ENCODE measurements around the gene MPPED1. TPM values are rescaled to one million over a fixed set of nuclear protein-coding genes. Genes with fewer than 3 reads are reported as not detected.

The MPPED1 gene
- total and polyA plus RNA-seq, 2 donors (not counting 1 experiment from before 2014, with no cell fraction given): not detected

DNA sequence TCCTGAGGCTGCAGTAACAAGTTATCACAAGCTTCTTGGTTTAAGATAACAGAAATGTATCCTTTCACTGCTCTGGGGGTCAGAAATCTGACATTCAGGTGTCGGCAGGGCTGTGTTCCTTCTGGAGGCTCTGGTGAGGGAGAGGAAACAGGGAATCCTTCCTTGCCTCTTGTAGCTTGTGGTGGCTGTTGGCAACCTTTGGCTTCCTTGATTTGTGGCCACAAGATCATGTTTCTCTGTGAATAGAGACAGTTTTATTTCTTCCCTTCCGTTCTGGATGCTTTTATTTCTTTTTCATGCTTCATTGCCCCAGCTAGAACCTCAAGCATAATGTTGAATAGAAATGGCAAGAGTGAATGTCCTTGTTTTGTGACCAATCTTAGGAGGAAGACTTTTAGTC is 44.0 kb downstream of the MPPED1 start:
- Histone ChIP-seq H4K20me1 (ENCODE audit: control insufficient read depth, extremely low read depth, insufficient read depth, low read length) (no peaks in the 10 kb centered on the region), H2AFZ (ENCODE audit: low read length) (no peak overlapping the region), H3K4me2 (ENCODE audit: extremely low read depth, insufficient read depth, low read length) (no peak overlapping the region), H3K9ac (ENCODE audit: insufficient read depth, low read length) (no peak overlapping the region), H3K9me3 (ENCODE audit: control insufficient read depth, insufficient read depth, low read depth, low read length) (no peaks in the 10 kb centered on the region), H3K4me3 (replicated peaks in 1 of 4; ENCODE audit: control extremely low read depth in 1 of 4, insufficient read depth in 1 of 4, low read depth in 3 of 4, low read length in 4 of 4) (no peak overlapping the region), H3K27ac (ENCODE audit: insufficient read depth, low read length) (no peak overlapping the region), H3K27me3 (ENCODE audit: control insufficient read depth, insufficient read depth, low read length) (no peaks in the 10 kb centered on the region), H3K79me2 (ENCODE audit: control insufficient read depth, insufficient read depth, low read length) (no peaks in the 10 kb centered on the region), H3K4me1 (ENCODE audit: control insufficient read depth, extremely low read depth, insufficient read depth, low read length) (no peaks in the 10 kb centered on the region), H3K36me3 (ENCODE audit: control insufficient read depth, insufficient read depth, low read length) (no peaks in the 10 kb centered on the region)
- TF ChIP-seq, protein P1, sequence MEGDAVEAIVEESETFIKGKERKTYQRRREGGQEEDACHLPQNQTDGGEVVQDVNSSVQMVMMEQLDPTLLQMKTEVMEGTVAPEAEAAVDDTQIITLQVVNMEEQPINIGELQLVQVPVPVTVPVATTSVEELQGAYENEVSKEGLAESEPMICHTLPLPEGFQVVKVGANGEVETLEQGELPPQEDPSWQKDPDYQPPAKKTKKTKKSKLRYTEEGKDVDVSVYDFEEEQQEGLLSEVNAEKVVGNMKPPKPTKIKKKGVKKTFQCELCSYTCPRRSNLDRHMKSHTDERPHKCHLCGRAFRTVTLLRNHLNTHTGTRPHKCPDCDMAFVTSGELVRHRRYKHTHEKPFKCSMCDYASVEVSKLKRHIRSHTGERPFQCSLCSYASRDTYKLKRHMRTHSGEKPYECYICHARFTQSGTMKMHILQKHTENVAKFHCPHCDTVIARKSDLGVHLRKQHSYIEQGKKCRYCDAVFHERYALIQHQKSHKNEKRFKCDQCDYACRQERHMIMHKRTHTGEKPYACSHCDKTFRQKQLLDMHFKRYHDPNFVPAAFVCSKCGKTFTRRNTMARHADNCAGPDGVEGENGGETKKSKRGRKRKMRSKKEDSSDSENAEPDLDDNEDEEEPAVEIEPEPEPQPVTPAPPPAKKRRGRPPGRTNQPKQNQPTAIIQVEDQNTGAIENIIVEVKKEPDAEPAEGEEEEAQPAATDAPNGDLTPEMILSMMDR (conservative IDR thresholded peaks at IDR 0.05 in 1 of 2, IDR thresholded peaks at IDR 0.05 in 1 of 2; ENCODE audit: low read depth in 1 of 2, low read length in 2 of 2): no peak
- TF ChIP-seq EZH2 (IDR thresholded peaks at IDR 0.05; ENCODE audit: low read length, missing control alignments): no peak
- no peak for DNase-seq (ENCODE audit: low read depth in 2 of 2)

- H3K4me2 ChIP-seq (ENCODE audit: extremely low read depth, insufficient read depth, low read length): no peak overlapping the region
- DNase-seq (ENCODE audit: low read depth in 2 of 2): no peak
- no peak overlapping the region for H3K27ac ChIP-seq (ENCODE audit: insufficient read depth, low read length)
- H3K9ac ChIP-seq (ENCODE audit: insufficient read depth, low read length): no peak overlapping the region
- H3K79me2 ChIP-seq (ENCODE audit: control insufficient read depth, insufficient read depth, low read length): no peaks in the 10 kb centered on the region
- H2AFZ ChIP-seq (ENCODE audit: low read length): no peak overlapping the region
- no peaks in the 10 kb centered on the region for H3K27me3 ChIP-seq (ENCODE audit: control insufficient read depth, insufficient read depth, low read length)
- no peaks in the 10 kb centered on the region for H3K4me1 ChIP-seq (ENCODE audit: control insufficient read depth, extremely low read depth, insufficient read depth, low read length)
- H3K4me3 ChIP-seq (replicated peaks in 1 of 4; ENCODE audit: control extremely low read depth in 1 of 4, insufficient read depth in 1 of 4, low read depth in 3 of 4, low read length in 4 of 4): no peak overlapping the region
- no peaks in the 10 kb centered on the region for H3K36me3 ChIP-seq (ENCODE audit: control insufficient read depth, insufficient read depth, low read length)
- no peaks in the 10 kb centered on the region for H4K20me1 ChIP-seq (ENCODE audit: control insufficient read depth, extremely low read depth, insufficient read depth, low read length)
- no peaks in the 10 kb centered on the region for H3K9me3 ChIP-seq (ENCODE audit: control insufficient read depth, insufficient read depth, low read depth, low read length)
- TF ChIP-seq, protein P1 (conservative IDR thresholded peaks at IDR 0.05 in 1 of 2, IDR thresholded peaks at IDR 0.05 in 1 of 2; ENCODE audit: low read depth in 1 of 2, low read length in 2 of 2): no peak
- TF ChIP-seq EZH2 (IDR thresholded peaks at IDR 0.05; ENCODE audit: low read length, missing control alignments): no peak
Observed at GRCh38 chr22:43457002-43457401, 45.2 kb downstream of the MPPED1 start.

DNA sequence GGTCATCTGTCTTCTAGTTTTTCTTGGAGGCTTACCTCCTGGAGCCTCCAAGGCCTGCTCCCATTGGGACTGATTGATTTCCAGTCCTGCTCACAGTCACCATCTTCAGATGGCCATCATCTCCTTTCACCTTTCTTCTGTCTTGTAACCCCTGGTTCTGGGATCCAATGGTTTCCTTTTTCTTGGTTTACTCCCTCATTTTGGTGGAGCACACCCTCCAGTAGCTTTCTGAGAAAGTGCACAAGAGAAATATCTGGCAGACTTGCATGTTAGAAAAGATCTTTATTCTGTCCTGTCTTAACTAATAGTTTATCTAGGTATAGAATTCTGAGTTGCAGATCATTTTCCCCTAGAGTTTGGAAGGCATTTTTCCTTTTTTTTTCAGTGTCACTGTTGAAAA is 50.9 kb downstream of the MPPED1 start:
- H3K9me3 ChIP-seq (ENCODE audit: control insufficient read depth, insufficient read depth, low read depth, low read length): no peaks in the 10 kb centered on the region
- no peak overlapping the region for H3K4me3 ChIP-seq (replicated peaks in 1 of 4; ENCODE audit: control extremely low read depth in 1 of 4, insufficient read depth in 1 of 4, low read depth in 3 of 4, low read length in 4 of 4)
- no peaks in the 10 kb centered on the region for H3K27me3 ChIP-seq (ENCODE audit: control insufficient read depth, insufficient read depth, low read length)
- no peaks in the 10 kb centered on the region for H3K79me2 ChIP-seq (ENCODE audit: control insufficient read depth, insufficient read depth, low read length)
- TF ChIP-seq, protein P1 (conservative IDR thresholded peaks at IDR 0.05 in 1 of 2, IDR thresholded peaks at IDR 0.05 in 1 of 2; ENCODE audit: low read depth in 1 of 2, low read length in 2 of 2): no peak
- no peak for TF ChIP-seq EZH2 (IDR thresholded peaks at IDR 0.05; ENCODE audit: low read length, missing control alignments)
- no peak for DNase-seq (ENCODE audit: low read depth in 2 of 2)
- H3K9ac ChIP-seq (ENCODE audit: insufficient read depth, low read length): no peak overlapping the region
- H3K4me1 ChIP-seq (ENCODE audit: control insufficient read depth, extremely low read depth, insufficient read depth, low read length): no peaks in the 10 kb centered on the region
- H4K20me1 ChIP-seq (ENCODE audit: control insufficient read depth, extremely low read depth, insufficient read depth, low read length): no peaks in the 10 kb centered on the region
- H3K36me3 ChIP-seq (ENCODE audit: control insufficient read depth, insufficient read depth, low read length): no peaks in the 10 kb centered on the region
- no peak overlapping the region for H3K27ac ChIP-seq (ENCODE audit: insufficient read depth, low read length)
- no peak overlapping the region for H3K4me2 ChIP-seq (ENCODE audit: extremely low read depth, insufficient read depth, low read length)
- no peak overlapping the region for H2AFZ ChIP-seq (ENCODE audit: low read length)
